ENCODE measurements around the gene CHD9. TPM values are rescaled to one million over a fixed set of nuclear protein-coding genes. Genes with fewer than 3 reads are reported as not detected.

The CHD9 gene
- total and polyA plus RNA-seq, 9 of the 15 experiments (the other 6 are each of a cell fraction or from before 2014, with no cell fraction given) = 29.0 to 69.3 (median 40.6) TPM

DNA sequence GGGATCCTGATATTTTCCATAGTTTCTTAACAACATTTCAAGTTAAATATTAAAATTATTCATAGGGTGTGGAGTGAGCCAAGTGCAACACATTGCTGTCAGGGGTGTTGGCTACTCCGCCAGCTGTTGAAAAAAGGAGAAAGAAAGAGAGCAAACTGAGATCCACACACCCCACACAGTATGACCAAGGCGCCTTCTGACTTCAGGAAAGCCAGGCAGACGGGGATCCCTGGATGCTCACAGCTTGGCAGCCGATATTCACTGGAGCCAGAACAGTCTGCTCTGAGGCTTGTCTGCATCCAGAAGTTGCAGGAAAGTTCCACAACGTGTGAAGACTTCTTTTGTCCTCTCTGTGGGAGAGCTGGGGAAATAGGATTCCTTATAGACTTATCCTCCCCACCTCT, 11.4 kb upstream of the CHD9 start (continued):
- TF ChIP-seq RERE (CRISPR knock-in tag; IDR thresholded peaks at IDR 0.05; ENCODE audit: borderline replicate concordance) = no peak
- no peak for TF ChIP-seq SP1 (CRISPR knock-in tag; IDR thresholded peaks at IDR 0.05)
- no peak for TF ChIP-seq ZKSCAN8 (CRISPR knock-in tag; IDR thresholded peaks at IDR 0.05)
- no peak for TF ChIP-seq ZNF76 (CRISPR knock-in tag; IDR thresholded peaks at IDR 0.05; ENCODE audit: borderline replicate concordance)
- no peak for TF ChIP-seq CHD1 (IDR thresholded peaks at IDR 0.05; ENCODE audit: low read length)
- TF ChIP-seq PTBP1 (IDR thresholded peaks at IDR 0.05; ENCODE audit: low read depth, low read length) = no peak
- no peak for TF ChIP-seq E2F3 (CRISPR knock-in tag; IDR thresholded peaks at IDR 0.05)
- no peak for TF ChIP-seq MAFK (IDR thresholded peaks at IDR 0.05; ENCODE audit: low read length)
- no peak for TF ChIP-seq EZH2 (IDR thresholded peaks at IDR 0.05; ENCODE audit: borderline replicate concordance, low read depth, low read length)
- no peak for TF ChIP-seq MEF2D (tag; conservative IDR thresholded peaks at IDR 0.05; ENCODE audit: low read depth)
